ENCODE measurements around the gene CDH3. TPM values are rescaled to one million over a fixed set of nuclear protein-coding genes. Genes with fewer than 3 reads are reported as not detected.

The CDH3 gene
- total and polyA plus RNA-seq, 10 of the 15 experiments (the other 5 are each of a cell fraction or from before 2014, with no cell fraction given) = 0.05 to 0.44 (median 0.12) TPM; not detected in 5

- Histone ChIP-seq H4K20me1 (ENCODE audit: control insufficient read depth, insufficient read depth) (no peaks in the 10 kb centered on the region), H3K9ac (ENCODE audit: control insufficient read depth, insufficient read depth, low read length) (no peak within 1 kb of the TSS), H3K36me3 (ENCODE audit: control insufficient read depth in 2 of 2, insufficient read depth in 2 of 2, low read length in 1 of 2) (no peaks in the 10 kb centered on the region), H3K9me3 (replicated peaks; ENCODE audit: control insufficient read depth, insufficient read depth, low read length) (no peaks in the 10 kb centered on the region; the same call in 2 of the 3 replicates), H3K4me2 (ENCODE audit: control insufficient read depth, insufficient read depth) (peak within 1 kb of the TSS; percentile 65), H3K27me3 (replicated peaks in 1 of 2; ENCODE audit: control insufficient read depth in 2 of 2, insufficient read depth in 2 of 2, low read length in 1 of 2) (no peaks in the 10 kb centered on the region; a peak in 1 of 4 replicates), H3K27ac (ENCODE audit: control insufficient read depth, insufficient read depth) (no peak within 1 kb of the TSS), H3K4me1 (ENCODE audit: control insufficient read depth, insufficient read depth, low read length) (peaks cover 21% of the 10 kb centered on the region), H3K79me2 (ENCODE audit: control insufficient read depth, insufficient read depth, low read length) (no peaks in the 10 kb centered on the region), H2AFZ (ENCODE audit: control insufficient read depth, low read depth, low read length) (no peak within 1 kb of the TSS), H3K4me3 (no peak within 1 kb of the TSS)
- TF ChIP-seq EGR1 (IDR thresholded peaks at IDR 0.05; ENCODE audit: borderline replicate concordance in 1 of 2, low read depth in 2 of 2, low read length in 2 of 2) (peak in 1 of 2 experiments; percentile 56; a peak in 1 of 3 replicates), TBL1XR1 (IDR thresholded peaks at IDR 0.05; ENCODE audit: low read depth, low read length) (no peak), NFYB (IDR thresholded peaks at IDR 0.05; ENCODE audit: insufficient read depth, low read depth, low read length) (peak; percentile 55; the same call in 1 of the 2 replicates)
- ChIA-PET RAD21 (ENCODE audit: unreplicated experiment) (interaction anchor here (1.3 kb wide), 1 partner anchor 17 kb away, joined by 3 read pairs; no protein-coding TSS in a partner anchor), SMC1A (ENCODE audit: uncharacterized antibody, unreplicated experiment) (interaction anchor here (2.4 kb wide), 1 partner anchor 17 kb away, joined by 7 read pairs; no protein-coding TSS in a partner anchor), CTCF (no interaction called here), POLR2A (no interaction called here)
- ATAC-seq (no peak), DNase-seq (ENCODE audit: low read depth, low spot score) (no peak), FAIRE-seq (no peak)
- WGBS (ENCODE audit: insufficient coverage, insufficient replicate concordance, low lambda C conversion rate, missing lambda C conversion rate) = 35% methylated on average over 39 of the region's 63 CpGs
- intact Hi-C loops (cut with micrococcal nuclease; ENCODE audit: unreplicated experiment) = no loop called here
- in situ Hi-C loops (cut with MboI) = no loop called here
- no TSS peak for BruUV-seq (replicated peaks)
These were observed 92.1 kb downstream of the CDH3 start, which contains the start of gene CDH1 for GRCh38 chr16:68737046-68737729. CDH1 (plus strand) TSS chr16:68737292; CDS start chr16:68737416, 124 bp downstream.
